HEK293 (cell line): ENCODE measurements around the gene CFAP43.

ENCODE experiments used
- CTCF ChIA-PET: fragments of 350-600 bp; formaldehyde crosslinking; extraction: SDS; loops from one replicate; lab custom pipeline; 2021; ENCODE audit warnings: antibody characterized with exemption; lab: Yijun Ruan, JAX
- POLR2A ChIA-PET: fragments of 300-600 bp; formaldehyde crosslinking; extraction: SDS; loops from one replicate; lab custom pipeline; 2020; ENCODE audit warnings: antibody characterized with exemption, inconsistent platforms; lab: Yijun Ruan, JAX
- H3K27ac ChIP-seq: fragments of 200-500 bp; sonication (Bioruptor generic); 2 replicates; pipeline ENCODE4 v1.5.1; 2014; ENCODE audit warnings: low read depth, low read length, control low read depth, inconsistent platforms; ENCODE audit errors: extremely low read depth
- H3K36me3 ChIP-seq, 2 experiments: fragments of 200-500 bp in 1 of 2; sonication (Bioruptor generic) in 1 of 2; 1 replicate in 1 of 2; 2 replicates in 1 of 2; pipeline ENCODE4 v1.5.1; 2014 to 2017; ENCODE audit warnings: inconsistent platforms in 2 of 2, low read length in 2 of 2; ENCODE audit not compliant: control insufficient read depth in 2 of 2, insufficient read depth in 1 of 2
- H3K4me1 ChIP-seq: fragments of 200-500 bp; sonication (Bioruptor generic); 2 replicates; pipeline ENCODE4 v1.5.1; 2014; ENCODE audit warnings: mild to moderate bottlenecking, low read length, inconsistent platforms; ENCODE audit not compliant: control insufficient read depth, insufficient read depth
- H3K4me3 ChIP-seq: 2 replicates; pipeline ENCODE4 v1.5.1; 2011; ENCODE audit warnings: low read depth, mild to moderate bottlenecking, control low read depth, low read length, moderate library complexity
- H3K9me3 ChIP-seq: fragments of 200-500 bp; sonication (Bioruptor generic); 2 replicates; pipeline ENCODE4 v1.5.1; 2014; ENCODE audit warnings: low read depth, low read length, inconsistent platforms; ENCODE audit not compliant: control insufficient read depth, insufficient read depth
- FEZF1 ChIP-seq: fragments of 450-650 bp; formaldehyde crosslinking; IDR thresholded peaks from 2 replicates; pipeline ENCODE4 v1.5.1; 2016; ENCODE audit warnings: missing biosample characterization, missing genetic modification characterization
- HOXA7 ChIP-seq: sonication (generic); formaldehyde crosslinking; IDR thresholded peaks from 2 replicates; pipeline ENCODE4 v1.8.1; 2022; ENCODE audit warnings: missing genetic modification reagents, borderline replicate concordance
- KLF1 ChIP-seq: fragments of 450-650 bp; formaldehyde crosslinking; IDR thresholded peaks from 2 replicates; pipeline ENCODE4 v1.5.1; 2016; ENCODE audit warnings: missing biosample characterization, missing genetic modification characterization
- KLF10 ChIP-seq: fragments of 450-650 bp; IDR thresholded peaks from 2 replicates; pipeline ENCODE4 v1.5.1; 2018; ENCODE audit warnings: missing biosample characterization, mild to moderate bottlenecking, missing genetic modification characterization
- KLF8 ChIP-seq: fragments of 450-650 bp; formaldehyde crosslinking; IDR thresholded peaks from 2 replicates; pipeline ENCODE4 v1.5.1; 2016; ENCODE audit warnings: missing biosample characterization, missing genetic modification characterization
- OSR2 ChIP-seq: fragments of 450-650 bp; formaldehyde crosslinking; IDR thresholded peaks from 2 replicates; pipeline ENCODE4 v1.5.1; 2016; ENCODE audit warnings: missing biosample characterization, missing genetic modification characterization
- PRDM1 ChIP-seq: fragments of 450-650 bp; formaldehyde crosslinking; IDR thresholded peaks from 2 replicates; pipeline ENCODE4; 2016; ENCODE audit warnings: missing biosample characterization, missing genetic modification characterization
- SETDB1 ChIP-seq: IDR thresholded peaks from one replicate; pipeline ENCODE4 v1.6.1; 2017; ENCODE audit warnings: mild to moderate bottlenecking, low read length, moderate library complexity, mixed read lengths; ENCODE audit not compliant: insufficient read length
- SP7 ChIP-seq: fragments of 450-650 bp; formaldehyde crosslinking; IDR thresholded peaks from 2 replicates; pipeline ENCODE4 v1.5.1; 2016; ENCODE audit warnings: missing biosample characterization, missing genetic modification characterization
- YY1 ChIP-seq: fragments of 450-650 bp; formaldehyde crosslinking; IDR thresholded peaks from 2 replicates; pipeline ENCODE4 v1.5.1; 2018; ENCODE audit warnings: missing biosample characterization, missing genetic modification characterization
- ZIC2 ChIP-seq: fragments of 450-650 bp; formaldehyde crosslinking; IDR thresholded peaks from 2 replicates; pipeline ENCODE4 v1.5.1; 2016; ENCODE audit warnings: missing biosample characterization, missing genetic modification characterization
- ZNF10 ChIP-seq: fragments of 450-650 bp; formaldehyde crosslinking; IDR thresholded peaks from 2 replicates; pipeline ENCODE4 v1.5.1; 2017; ENCODE audit warnings: missing biosample characterization, missing genetic modification characterization
- ZNF114 ChIP-seq: fragments of 450-650 bp; formaldehyde crosslinking; IDR thresholded peaks from 2 replicates; pipeline ENCODE4 v1.5.0; 2017; ENCODE audit warnings: missing biosample characterization, missing genetic modification characterization
- ZNF174 ChIP-seq: fragments of 450-650 bp; formaldehyde crosslinking; IDR thresholded peaks from 2 replicates; pipeline ENCODE4 v1.5.0; 2017; ENCODE audit warnings: missing biosample characterization, mild to moderate bottlenecking, missing genetic modification characterization
- ZNF2 ChIP-seq: fragments of 450-650 bp; formaldehyde crosslinking; IDR thresholded peaks from 2 replicates; pipeline ENCODE4 v1.5.1; 2016; ENCODE audit warnings: missing biosample characterization, missing genetic modification characterization
- ZNF324 ChIP-seq: fragments of 450-650 bp; formaldehyde crosslinking; IDR thresholded peaks from 2 replicates; pipeline ENCODE4 v1.5.1; 2016; ENCODE audit warnings: missing biosample characterization, missing genetic modification characterization
- ZNF510 ChIP-seq: fragments of 450-650 bp; formaldehyde crosslinking; IDR thresholded peaks from 2 replicates; pipeline ENCODE4 v1.5.1; 2018; ENCODE audit warnings: mild to moderate bottlenecking, missing genetic modification characterization, missing biosample characterization; ENCODE audit not compliant: insufficient replicate concordance
- ZNF555 ChIP-seq: fragments of 450-650 bp; formaldehyde crosslinking; conservative IDR thresholded peaks from 2 replicates; pipeline ENCODE4 v1.5.1; 2017; ENCODE audit warnings: missing biosample characterization, mild to moderate bottlenecking, missing genetic modification characterization, inconsistent platforms
- ZNF670 ChIP-seq: fragments of 450-650 bp; formaldehyde crosslinking; IDR thresholded peaks from 2 replicates; pipeline ENCODE4 v1.5.1; 2016; ENCODE audit warnings: missing biosample characterization, missing genetic modification characterization, low read depth
- ZNF677 ChIP-seq: fragments of 450-650 bp; IDR thresholded peaks from 2 replicates; pipeline ENCODE4 v1.5.0; 2018; ENCODE audit warnings: missing biosample characterization, mild to moderate bottlenecking, missing genetic modification characterization, moderate library complexity
- ZNF76 ChIP-seq: fragments of 450-650 bp; formaldehyde crosslinking; IDR thresholded peaks from 2 replicates; pipeline ENCODE4; 2016; ENCODE audit warnings: low read depth, missing biosample characterization, missing genetic modification characterization, borderline replicate concordance
- ZNF777 ChIP-seq: fragments of 450-650 bp; formaldehyde crosslinking; IDR thresholded peaks from 2 replicates; pipeline ENCODE4 v1.5.1; 2017; ENCODE audit warnings: missing biosample characterization, missing genetic modification characterization, borderline replicate concordance
- ZNF785 ChIP-seq: fragments of 450-650 bp; formaldehyde crosslinking; IDR thresholded peaks from 2 replicates; pipeline ENCODE4 v1.5.1; 2016; ENCODE audit warnings: missing biosample characterization, missing genetic modification characterization
- ZNF791 ChIP-seq: fragments of 450-650 bp; formaldehyde crosslinking; IDR thresholded peaks from 2 replicates; pipeline ENCODE4 v1.5.1; 2016; ENCODE audit warnings: missing biosample characterization, missing genetic modification characterization
- ZNF792 ChIP-seq: fragments of 450-650 bp; formaldehyde crosslinking; IDR thresholded peaks from 2 replicates; pipeline ENCODE4 v1.5.1; 2016; ENCODE audit warnings: missing biosample characterization, missing genetic modification characterization
- ZNF830 ChIP-seq: fragments of 450-650 bp; IDR thresholded peaks from 2 replicates; pipeline ENCODE4 v1.5.0; 2018; ENCODE audit warnings: missing biosample characterization, missing genetic modification characterization, low read depth, mild to moderate bottlenecking, moderate library complexity
- ZSCAN23 ChIP-seq: fragments of 450-650 bp; formaldehyde crosslinking; IDR thresholded peaks from 2 replicates; pipeline ENCODE4 v1.5.1; 2016; ENCODE audit warnings: missing biosample characterization, missing genetic modification characterization
- TF ChIP-seq, protein P1 (sequence below): fragments of 450-650 bp; formaldehyde crosslinking; IDR thresholded peaks from 2 replicates; pipeline ENCODE4 v1.5.1; 2016; ENCODE audit warnings: missing biosample characterization, missing genetic modification characterization
- TF ChIP-seq, protein P2 (sequence below): fragments of 450-650 bp; formaldehyde crosslinking; IDR thresholded peaks from 2 replicates; pipeline ENCODE4 v1.5.1; 2017; ENCODE audit warnings: missing biosample characterization, missing genetic modification characterization
- TF ChIP-seq, protein P3 (sequence below): fragments of 450-650 bp; formaldehyde crosslinking; optimal IDR thresholded peaks from 2 replicates; pipeline ENCODE3; 2016; ENCODE audit warnings: missing biosample characterization, mild to moderate bottlenecking, missing genetic modification characterization

Gene CFAP43, protein sequence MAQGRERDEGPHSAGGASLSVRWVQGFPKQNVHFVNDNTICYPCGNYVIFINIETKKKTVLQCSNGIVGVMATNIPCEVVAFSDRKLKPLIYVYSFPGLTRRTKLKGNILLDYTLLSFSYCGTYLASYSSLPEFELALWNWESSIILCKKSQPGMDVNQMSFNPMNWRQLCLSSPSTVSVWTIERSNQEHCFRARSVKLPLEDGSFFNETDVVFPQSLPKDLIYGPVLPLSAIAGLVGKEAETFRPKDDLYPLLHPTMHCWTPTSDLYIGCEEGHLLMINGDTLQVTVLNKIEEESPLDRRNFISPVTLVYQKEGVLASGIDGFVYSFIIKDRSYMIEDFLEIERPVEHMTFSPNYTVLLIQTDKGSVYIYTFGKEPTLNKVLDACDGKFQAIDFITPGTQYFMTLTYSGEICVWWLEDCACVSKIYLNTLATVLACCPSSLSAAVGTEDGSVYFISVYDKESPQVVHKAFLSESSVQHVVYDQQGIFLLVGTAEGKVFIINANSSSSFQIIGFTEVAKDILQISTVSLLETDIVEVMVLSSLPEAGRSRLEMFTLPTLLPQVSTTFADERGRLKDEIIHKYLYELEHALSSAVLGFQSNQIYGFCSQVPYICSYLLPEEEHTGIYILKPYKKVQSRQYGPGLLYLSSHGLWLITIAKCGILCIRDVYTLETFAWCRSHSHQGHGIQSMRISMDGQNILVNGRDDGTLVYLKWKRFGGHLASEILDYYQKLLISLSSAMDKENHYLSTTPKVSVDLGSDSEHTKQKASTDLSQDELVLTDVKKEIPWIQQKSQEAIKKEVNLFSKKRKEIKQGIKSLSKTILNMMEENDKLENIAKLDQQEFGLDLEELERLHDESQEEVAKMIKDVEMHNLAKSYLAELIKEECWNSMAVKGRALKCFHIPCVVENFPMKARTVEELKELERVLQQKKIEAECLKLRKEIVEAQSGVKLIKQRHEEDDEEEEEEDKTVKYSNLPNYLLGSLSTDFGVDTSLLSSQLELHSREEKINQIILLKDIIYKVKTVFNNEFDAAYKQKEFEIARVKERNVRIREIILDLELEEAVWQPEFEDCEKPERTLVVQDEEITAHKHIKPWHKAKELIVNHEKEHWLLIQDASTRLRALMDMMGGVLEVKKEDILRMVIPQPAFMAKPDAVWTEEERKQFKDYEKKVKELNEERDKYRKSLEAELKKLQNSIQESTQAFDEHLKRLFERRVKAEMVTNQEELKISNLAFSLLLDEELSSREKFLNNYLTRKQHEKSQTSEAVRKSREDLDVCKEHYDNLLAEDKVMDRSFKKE (N-terminal part only)

DNA sequence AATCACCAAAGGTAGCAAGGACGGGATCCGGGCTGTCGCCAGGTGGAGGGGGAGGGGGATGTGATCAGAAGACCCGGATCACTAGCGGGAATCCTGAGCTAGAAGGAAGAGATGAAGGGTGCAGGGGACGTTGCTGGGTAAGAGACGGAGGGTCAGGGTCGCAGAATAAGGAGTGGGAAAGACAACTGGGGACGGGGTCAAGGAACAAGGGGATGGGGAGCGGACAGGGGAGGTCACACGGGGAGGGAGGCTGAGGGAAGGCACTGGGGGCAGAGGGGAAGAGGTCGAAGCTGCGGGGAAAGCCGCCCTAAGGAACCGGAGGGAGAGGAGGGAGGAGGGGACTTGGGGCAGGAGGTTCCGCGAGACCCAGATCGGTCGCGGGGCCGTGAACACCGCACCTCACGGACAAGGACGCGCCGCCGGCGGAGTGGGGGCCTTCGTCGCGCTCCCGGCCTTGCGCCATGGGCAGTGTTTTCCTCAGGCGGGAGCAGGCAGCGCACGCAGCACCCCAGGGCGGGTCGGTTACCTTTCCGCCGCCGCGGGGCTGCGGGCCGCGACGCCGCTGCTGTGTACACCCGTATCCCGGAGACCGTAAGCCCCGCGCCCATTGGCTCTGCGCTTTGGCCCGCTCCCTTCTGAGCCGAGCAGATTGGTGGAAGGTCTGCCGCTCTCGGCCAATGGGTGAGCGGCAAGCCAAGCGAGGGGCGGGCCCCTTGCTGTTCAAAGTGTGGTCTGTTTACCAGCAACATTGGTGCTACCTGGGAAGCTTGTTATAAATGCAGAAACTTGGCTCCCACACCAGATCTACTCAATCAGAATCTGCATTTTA, at the start of gene CFAP43:
Gene CFAP43, minus strand, starts transcription at position 581 of the 829 bp plus-strand sequence. Its CDS starts 118 bp downstream, at position 463.
- Histone ChIP-seq H3K36me3 (no peaks in the 10 kb centered on the region), H3K9me3 (no peaks in the 10 kb centered on the region), H3K4me1 (no peaks in the 10 kb centered on the region), H3K27ac (peak within 1 kb of the TSS; percentile 7; the same call in 1 of the 2 replicates), H3K4me3 (peak within 1 kb of the TSS; percentile 82)
- CTCF ChIA-PET: interaction anchor here (0.5 to 2.2 kb wide), 8 partner anchors 10 to 347 kb away, joined by 3 to 9 read pairs (median 3); partner anchors contain the start of gene GSTO1
- POLR2A ChIA-PET: interaction anchor here (0.9 to 1.7 kb wide), 4 partner anchors 21 to 110 kb away, joined by 3 to 16 read pairs (median 4); partner anchors contain the start of genes GSTO1 and SFR1
- peak; percentile 72 for TF ChIP-seq OSR2 (tag by site-specific recombination)
- TF ChIP-seq SETDB1: no peak
- TF ChIP-seq, protein P1, sequence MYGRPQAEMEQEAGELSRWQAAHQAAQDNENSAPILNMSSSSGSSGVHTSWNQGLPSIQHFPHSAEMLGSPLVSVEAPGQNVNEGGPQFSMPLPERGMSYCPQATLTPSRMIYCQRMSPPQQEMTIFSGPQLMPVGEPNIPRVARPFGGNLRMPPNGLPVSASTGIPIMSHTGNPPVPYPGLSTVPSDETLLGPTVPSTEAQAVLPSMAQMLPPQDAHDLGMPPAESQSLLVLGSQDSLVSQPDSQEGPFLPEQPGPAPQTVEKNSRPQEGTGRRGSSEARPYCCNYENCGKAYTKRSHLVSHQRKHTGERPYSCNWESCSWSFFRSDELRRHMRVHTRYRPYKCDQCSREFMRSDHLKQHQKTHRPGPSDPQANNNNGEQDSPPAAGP (tag by site-specific recombination): peak; percentile 71
- peak; percentile 79; the same call in 1 of the 2 replicates for TF ChIP-seq ZNF2 (tag by site-specific recombination)
- peak; percentile 76; the same call in 1 of the 2 replicates for TF ChIP-seq ZIC2
- TF ChIP-seq KLF8 (tag by site-specific recombination): peak; percentile 34; the same call in 1 of the 2 replicates
- TF ChIP-seq ZNF785: peak; percentile 82; the same call in 1 of the 2 replicates
- TF ChIP-seq ZNF777 (tag by site-specific recombination): peak; percentile 32; the same call in 1 of the 2 replicates
- TF ChIP-seq KLF10 (tag by site-specific recombination): peak; percentile 24; the same call in 1 of the 2 replicates
- TF ChIP-seq ZNF791 (tag by site-specific recombination): no peak
- no peak; the same call in 1 of the 2 replicates for TF ChIP-seq ZNF10 (tag by site-specific recombination)
- peak; percentile 62 for TF ChIP-seq PRDM1 (tag by site-specific recombination)
- TF ChIP-seq ZNF677 (tag by site-specific recombination): no peak
- TF ChIP-seq ZNF324 (tag by site-specific recombination): no peak; the same call in 1 of the 2 replicates
- TF ChIP-seq ZNF114 (tag by site-specific recombination): no peak
- TF ChIP-seq KLF1 (tag by site-specific recombination): peak; percentile 81
- TF ChIP-seq ZNF76 (tag by site-specific recombination): peak; percentile 66; the same call in 1 of the 2 replicates
- TF ChIP-seq ZNF510 (tag by site-specific recombination): no peak
- TF ChIP-seq ZNF670 (tag by site-specific recombination): no peak
- no peak for TF ChIP-seq ZNF555
- peak; percentile 88 for TF ChIP-seq ZSCAN23 (tag by site-specific recombination)
- peak; percentile 59; the same call in 1 of the 2 replicates for TF ChIP-seq YY1 (tag by site-specific recombination)
- no peak for TF ChIP-seq ZNF830 (tag by site-specific recombination)
- no peak for TF ChIP-seq FEZF1 (tag by site-specific recombination)
- TF ChIP-seq, protein P2, sequence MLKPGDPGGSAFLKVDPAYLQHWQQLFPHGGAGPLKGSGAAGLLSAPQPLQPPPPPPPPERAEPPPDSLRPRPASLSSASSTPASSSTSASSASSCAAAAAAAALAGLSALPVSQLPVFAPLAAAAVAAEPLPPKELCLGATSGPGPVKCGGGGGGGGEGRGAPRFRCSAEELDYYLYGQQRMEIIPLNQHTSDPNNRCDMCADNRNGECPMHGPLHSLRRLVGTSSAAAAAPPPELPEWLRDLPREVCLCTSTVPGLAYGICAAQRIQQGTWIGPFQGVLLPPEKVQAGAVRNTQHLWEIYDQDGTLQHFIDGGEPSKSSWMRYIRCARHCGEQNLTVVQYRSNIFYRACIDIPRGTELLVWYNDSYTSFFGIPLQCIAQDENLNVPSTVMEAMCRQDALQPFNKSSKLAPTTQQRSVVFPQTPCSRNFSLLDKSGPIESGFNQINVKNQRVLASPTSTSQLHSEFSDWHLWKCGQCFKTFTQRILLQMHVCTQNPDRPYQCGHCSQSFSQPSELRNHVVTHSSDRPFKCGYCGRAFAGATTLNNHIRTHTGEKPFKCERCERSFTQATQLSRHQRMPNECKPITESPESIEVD (tag by site-specific recombination): no peak
- TF ChIP-seq ZNF174 (tag by site-specific recombination): no peak
- no peak for TF ChIP-seq HOXA7
- TF ChIP-seq, protein P3, sequence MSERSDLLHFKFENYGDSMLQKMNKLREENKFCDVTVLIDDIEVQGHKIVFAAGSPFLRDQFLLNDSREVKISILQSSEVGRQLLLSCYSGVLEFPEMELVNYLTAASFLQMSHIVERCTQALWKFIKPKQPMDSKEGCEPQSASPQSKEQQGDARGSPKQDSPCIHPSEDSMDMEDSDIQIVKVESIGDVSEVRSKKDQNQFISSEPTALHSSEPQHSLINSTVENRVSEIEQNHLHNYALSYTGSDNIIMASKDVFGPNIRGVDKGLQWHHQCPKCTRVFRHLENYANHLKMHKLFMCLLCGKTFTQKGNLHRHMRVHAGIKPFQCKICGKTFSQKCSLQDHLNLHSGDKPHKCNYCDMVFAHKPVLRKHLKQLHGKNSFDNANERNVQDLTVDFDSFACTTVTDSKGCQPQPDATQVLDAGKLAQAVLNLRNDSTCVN (tag by site-specific recombination): peak; percentile 100
- peak; percentile 73 for TF ChIP-seq ZNF792
- TF ChIP-seq SP7 (tag by site-specific recombination): peak; percentile 79
